Measurements from ENCODE around the gene DMBT1.

- no peak for TF ChIP-seq CTCF (IDR thresholded peaks at IDR 0.05)
- TF ChIP-seq POLR2A (IDR thresholded peaks at IDR 0.05): no peak
These were observed 47.5 kb upstream of the DMBT1 start for GRCh38 chr10:122513053-122513452.

All from right lobe of liver (tissue), 4 donors.